ENCODE results near the gene SFRP2.

The SFRP2 gene

GRCh38 chr4:153790962-153791551, 2.2 kb upstream of the SFRP2 start:
- Histone ChIP-seq H3K9me3 (ENCODE audit: low read length) (peaks cover 4% of the 10 kb centered on the region), H3K36me3 (ENCODE audit: insufficient read depth, low read length) (peaks cover 9% of the 10 kb centered on the region), H3K4me1 (ENCODE audit: insufficient read depth, low read length) (peaks cover 19% of the 10 kb centered on the region), H3K4me3 (ENCODE audit: low read length) (peak overlapping the region; percentile 75), H2AFZ (ENCODE audit: low read depth, low read length) (no peak overlapping the region), H3K27me3 (ENCODE audit: insufficient read depth, low read length) (no peaks in the 10 kb centered on the region)

GRCh38 chr4:153790500-153790865, 1.6 kb upstream of the SFRP2 start:
- H3K27me3 ChIP-seq (ENCODE audit: insufficient read depth, low read length) = no peaks in the 10 kb centered on the region
- H3K4me3 ChIP-seq (ENCODE audit: low read length) = peak overlapping the region; percentile 75
- peak overlapping the region; percentile 37 for H2AFZ ChIP-seq (ENCODE audit: low read depth, low read length)
- H3K9me3 ChIP-seq (ENCODE audit: low read length) = peaks cover 4% of the 10 kb centered on the region
- peaks cover 25% of the 10 kb centered on the region for H3K4me1 ChIP-seq (ENCODE audit: insufficient read depth, low read length)
- H3K36me3 ChIP-seq (ENCODE audit: insufficient read depth, low read length) = peaks cover 15% of the 10 kb centered on the region

GRCh38 chr4:153789741-153790499, 1.0 kb upstream of the SFRP2 start:
- Histone ChIP-seq H3K27me3 (ENCODE audit: insufficient read depth, low read length) (no peaks in the 10 kb centered on the region), H2AFZ (ENCODE audit: low read depth, low read length) (peak overlapping the region; percentile 37), H3K4me1 (ENCODE audit: insufficient read depth, low read length) (peaks cover 28% of the 10 kb centered on the region), H3K36me3 (ENCODE audit: insufficient read depth, low read length) (peaks cover 20% of the 10 kb centered on the region), H3K9me3 (ENCODE audit: low read length) (peaks cover 4% of the 10 kb centered on the region), H3K4me3 (ENCODE audit: low read length) (peak overlapping the region; percentile 75)

GRCh38 chr4:153788051-153788412, 851 bp downstream of the SFRP2 start:
- Histone ChIP-seq H2AFZ (ENCODE audit: low read depth, low read length) (no peak overlapping the region), H3K4me3 (ENCODE audit: low read length) (peak overlapping the region; percentile 75), H3K27me3 (ENCODE audit: insufficient read depth, low read length) (no peaks in the 10 kb centered on the region), H3K9me3 (ENCODE audit: low read length) (peaks cover 4% of the 10 kb centered on the region), H3K4me1 (ENCODE audit: insufficient read depth, low read length) (peaks cover 33% of the 10 kb centered on the region), H3K36me3 (ENCODE audit: insufficient read depth, low read length) (peaks cover 39% of the 10 kb centered on the region)

- H3K36me3 ChIP-seq (ENCODE audit: insufficient read depth, low read length) = peaks cover 44% of the 10 kb centered on the region
- H3K4me3 ChIP-seq (ENCODE audit: low read length) = peak overlapping the region; percentile 75
- no peaks in the 10 kb centered on the region for H3K27me3 ChIP-seq (ENCODE audit: insufficient read depth, low read length)
- H3K4me1 ChIP-seq (ENCODE audit: insufficient read depth, low read length) = peaks cover 33% of the 10 kb centered on the region
- H2AFZ ChIP-seq (ENCODE audit: low read depth, low read length) = no peak overlapping the region
- peaks cover 4% of the 10 kb centered on the region for H3K9me3 ChIP-seq (ENCODE audit: low read length)
These were observed 1.3 kb downstream of the SFRP2 start for GRCh38 chr4:153787575-153787974.

GRCh38 chr4:153787061-153787560, 1.8 kb downstream of the SFRP2 start:
- H3K27me3 ChIP-seq (ENCODE audit: insufficient read depth, low read length) = no peaks in the 10 kb centered on the region
- H3K4me1 ChIP-seq (ENCODE audit: insufficient read depth, low read length) = peaks cover 33% of the 10 kb centered on the region
- peaks cover 1% of the 10 kb centered on the region for H3K9me3 ChIP-seq (ENCODE audit: low read length)
- peak overlapping the region; percentile 75 for H3K4me3 ChIP-seq (ENCODE audit: low read length)
- peaks cover 45% of the 10 kb centered on the region for H3K36me3 ChIP-seq (ENCODE audit: insufficient read depth, low read length)
- H2AFZ ChIP-seq (ENCODE audit: low read depth, low read length) = no peak overlapping the region

- Histone ChIP-seq H3K4me3 (ENCODE audit: low read length) (peak overlapping the region; percentile 75), H3K9me3 (ENCODE audit: low read length) (no peaks in the 10 kb centered on the region), H3K36me3 (ENCODE audit: insufficient read depth, low read length) (peaks cover 53% of the 10 kb centered on the region), H3K27me3 (ENCODE audit: insufficient read depth, low read length) (no peaks in the 10 kb centered on the region), H2AFZ (ENCODE audit: low read depth, low read length) (no peak overlapping the region), H3K4me1 (ENCODE audit: insufficient read depth, low read length) (peaks cover 30% of the 10 kb centered on the region)
These were observed 2.8 kb downstream of the SFRP2 start for GRCh38 chr4:153785910-153786721.

GRCh38 chr4:153784166-153784699, 4.7 kb downstream of the SFRP2 start:
- H3K27me3 ChIP-seq (ENCODE audit: insufficient read depth, low read length) = no peaks in the 10 kb centered on the region
- H3K4me1 ChIP-seq (ENCODE audit: insufficient read depth, low read length) = peaks cover 29% of the 10 kb centered on the region
- no peak overlapping the region for H2AFZ ChIP-seq (ENCODE audit: low read depth, low read length)
- H3K4me3 ChIP-seq (ENCODE audit: low read length) = no peak overlapping the region
- H3K36me3 ChIP-seq (ENCODE audit: insufficient read depth, low read length) = peaks cover 60% of the 10 kb centered on the region
- no peaks in the 10 kb centered on the region for H3K9me3 ChIP-seq (ENCODE audit: low read length)

GRCh38 chr4:153782581-153782980, 6.3 kb downstream of the SFRP2 start:
- peaks cover 29% of the 10 kb centered on the region for H3K4me1 ChIP-seq (ENCODE audit: insufficient read depth, low read length)
- no peak overlapping the region for H3K4me3 ChIP-seq (ENCODE audit: low read length)
- H3K9me3 ChIP-seq (ENCODE audit: low read length) = no peaks in the 10 kb centered on the region
- H2AFZ ChIP-seq (ENCODE audit: low read depth, low read length) = no peak overlapping the region
- no peaks in the 10 kb centered on the region for H3K27me3 ChIP-seq (ENCODE audit: insufficient read depth, low read length)
- H3K36me3 ChIP-seq (ENCODE audit: insufficient read depth, low read length) = peaks cover 61% of the 10 kb centered on the region

- Histone ChIP-seq H3K4me1 (ENCODE audit: insufficient read depth, low read length) (peaks cover 29% of the 10 kb centered on the region), H3K4me3 (ENCODE audit: low read length) (no peak overlapping the region), H2AFZ (ENCODE audit: low read depth, low read length) (no peak overlapping the region), H3K27me3 (ENCODE audit: insufficient read depth, low read length) (no peaks in the 10 kb centered on the region), H3K36me3 (ENCODE audit: insufficient read depth, low read length) (peaks cover 61% of the 10 kb centered on the region), H3K9me3 (ENCODE audit: low read length) (no peaks in the 10 kb centered on the region)
These were observed 7.0 kb downstream of the SFRP2 start for GRCh38 chr4:153781717-153782416.

GRCh38 chr4:153781280-153781679, 7.6 kb downstream of the SFRP2 start:
- Histone ChIP-seq H2AFZ (ENCODE audit: low read depth, low read length) (no peak overlapping the region), H3K4me3 (ENCODE audit: low read length) (no peak overlapping the region), H3K36me3 (ENCODE audit: insufficient read depth, low read length) (peaks cover 59% of the 10 kb centered on the region), H3K4me1 (ENCODE audit: insufficient read depth, low read length) (peaks cover 25% of the 10 kb centered on the region), H3K27me3 (ENCODE audit: insufficient read depth, low read length) (no peaks in the 10 kb centered on the region), H3K9me3 (ENCODE audit: low read length) (no peaks in the 10 kb centered on the region)

GRCh38 chr4:153780876-153781275, 8.0 kb downstream of the SFRP2 start:
- H3K36me3 ChIP-seq (ENCODE audit: insufficient read depth, low read length) = peaks cover 55% of the 10 kb centered on the region

More at GRCh38 chr4:153780876-153781275, 8.0 kb downstream of the SFRP2 start:
- no peaks in the 10 kb centered on the region for H3K27me3 ChIP-seq (ENCODE audit: insufficient read depth, low read length)
- no peak overlapping the region for H2AFZ ChIP-seq (ENCODE audit: low read depth, low read length)
- H3K9me3 ChIP-seq (ENCODE audit: low read length) = no peaks in the 10 kb centered on the region
- H3K4me3 ChIP-seq (ENCODE audit: low read length) = no peak overlapping the region
- peaks cover 21% of the 10 kb centered on the region for H3K4me1 ChIP-seq (ENCODE audit: insufficient read depth, low read length)

Measured in neuron (in vitro differentiated cells).